Neural progenitor cell (in vitro differentiated cells): ENCODE results near the gene TRIM4.
"Not testable (repeated sequence)": the region's sequence is repeated elsewhere in the genome, so short reads cannot be mapped to it uniquely, and the experiment has no call there.

Source experiments
- CTCF ChIP-seq: fragments of 200-600 bp; sonication (generic); IDR thresholded peaks from 2 replicates; pipeline ENCODE4 v1.5.1; 2017; ENCODE audit warnings: antibody characterized with exemption, mild to moderate bottlenecking
- EZH2 ChIP-seq: fragments of 200-600 bp; sonication (generic); IDR thresholded peaks from 2 replicates; pipeline ENCODE4 v1.6.1; 2017; ENCODE audit warnings: antibody characterized with exemption, mild to moderate bottlenecking, moderate library complexity
- EZH2phosphoT487 ChIP-seq: fragments of 200-600 bp; sonication (generic); IDR thresholded peaks from 2 replicates; pipeline ENCODE4 v1.6.1; 2017; ENCODE audit warnings: antibody characterized with exemption

- not testable (repeated sequence) for TF ChIP-seq EZH2phosphoT487, CTCF, EZH2
Measured at GRCh38 chr7:99950819-99951218, 31.5 kb upstream of the TRIM4 start.
